IPS DF 6.9 (cell line): ENCODE measurements around the gene PDGFRB.

Experiments used
- DNase-seq: peaks from one replicate; pipeline ENCODE4 v3.0.0-alpha.2; 2013; ENCODE audit warnings: low read depth, low spot score
- H3K27ac ChIP-seq: one replicate; pipeline ENCODE4 v1.5.1; 2013; ENCODE audit warnings: low read length, control low read depth
- H3K27me3 ChIP-seq: 2 replicates; pipeline ENCODE4 v1.6.1; 2013; ENCODE audit warnings: mild to moderate bottlenecking, low read length; ENCODE audit not compliant: control insufficient read depth, insufficient read depth
- H3K36me3 ChIP-seq: 2 replicates; pipeline ENCODE4 v1.6.1; 2013; ENCODE audit warnings: low read length; ENCODE audit not compliant: control insufficient read depth, insufficient read depth
- H3K4me1 ChIP-seq: 2 replicates; pipeline ENCODE4 v1.6.1; 2013; ENCODE audit warnings: low read length; ENCODE audit not compliant: control insufficient read depth, insufficient read depth
- H3K4me3 ChIP-seq: 2 replicates; pipeline ENCODE4 v1.5.1; 2013; ENCODE audit warnings: mild to moderate bottlenecking, low read length
- H3K9me3 ChIP-seq: 2 replicates; pipeline ENCODE4 v1.6.1; 2013; ENCODE audit warnings: low read length, inconsistent platforms; ENCODE audit not compliant: control insufficient read depth, insufficient read depth
- WGBS: extraction: QIAGEN DNeasy Blood & Tissue Kit; methylation state at CpG from one replicate; pipeline ENCODE4 v1.1.7; 2013; ENCODE audit warnings: mixed read lengths, missing lambda C conversion rate; ENCODE audit not compliant: insufficient read length, insufficient coverage; 5-methylcytosine and 5-hydroxymethylcytosine counted together

Gene PDGFRB

DNA sequence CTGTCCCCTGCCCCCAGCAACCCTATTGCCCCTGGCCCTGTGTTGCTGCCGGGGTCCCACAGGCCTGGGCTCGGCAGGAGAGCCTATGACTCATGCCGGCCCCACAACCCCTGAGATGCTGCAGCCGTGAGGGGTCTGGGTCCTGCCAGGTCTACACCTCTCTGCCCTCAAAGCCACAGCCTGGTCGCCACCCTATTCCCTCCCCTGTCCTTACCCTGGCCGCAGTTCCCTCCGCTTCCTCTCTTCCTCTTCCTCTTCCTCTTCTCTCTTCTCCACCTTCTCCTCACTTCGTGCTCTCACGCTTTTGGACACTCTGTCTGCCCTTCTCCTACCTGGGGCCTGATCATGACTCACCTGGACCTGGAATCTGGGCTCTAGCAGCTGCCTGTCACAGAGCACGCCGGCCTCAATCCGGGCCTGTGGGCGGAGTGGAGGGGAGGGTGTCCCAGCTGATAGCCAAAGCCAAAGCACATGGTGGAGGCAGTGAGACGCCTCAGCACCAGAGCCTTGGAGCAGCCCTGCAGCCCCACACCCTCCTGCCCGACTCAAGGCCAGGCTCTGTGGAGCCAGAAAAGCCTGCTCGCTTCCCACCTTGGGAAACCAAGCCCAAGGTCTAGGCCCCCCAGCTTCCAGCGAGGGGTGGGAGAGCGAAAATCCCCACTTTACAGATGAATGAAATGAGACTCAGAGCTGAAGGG is 42.4 kb downstream of the PDGFRB start:
- Histone ChIP-seq H3K27me3 (no peaks in the 10 kb centered on the region), H3K4me3 (no peak overlapping the region), H3K36me3 (no peaks in the 10 kb centered on the region), H3K4me1 (no peaks in the 10 kb centered on the region), H3K9me3 (no peaks in the 10 kb centered on the region), H3K27ac (no peak overlapping the region)
- WGBS = no CpG with 5 or more reads among the region's 18 CpGs
- DNase-seq = no peak

DNA sequence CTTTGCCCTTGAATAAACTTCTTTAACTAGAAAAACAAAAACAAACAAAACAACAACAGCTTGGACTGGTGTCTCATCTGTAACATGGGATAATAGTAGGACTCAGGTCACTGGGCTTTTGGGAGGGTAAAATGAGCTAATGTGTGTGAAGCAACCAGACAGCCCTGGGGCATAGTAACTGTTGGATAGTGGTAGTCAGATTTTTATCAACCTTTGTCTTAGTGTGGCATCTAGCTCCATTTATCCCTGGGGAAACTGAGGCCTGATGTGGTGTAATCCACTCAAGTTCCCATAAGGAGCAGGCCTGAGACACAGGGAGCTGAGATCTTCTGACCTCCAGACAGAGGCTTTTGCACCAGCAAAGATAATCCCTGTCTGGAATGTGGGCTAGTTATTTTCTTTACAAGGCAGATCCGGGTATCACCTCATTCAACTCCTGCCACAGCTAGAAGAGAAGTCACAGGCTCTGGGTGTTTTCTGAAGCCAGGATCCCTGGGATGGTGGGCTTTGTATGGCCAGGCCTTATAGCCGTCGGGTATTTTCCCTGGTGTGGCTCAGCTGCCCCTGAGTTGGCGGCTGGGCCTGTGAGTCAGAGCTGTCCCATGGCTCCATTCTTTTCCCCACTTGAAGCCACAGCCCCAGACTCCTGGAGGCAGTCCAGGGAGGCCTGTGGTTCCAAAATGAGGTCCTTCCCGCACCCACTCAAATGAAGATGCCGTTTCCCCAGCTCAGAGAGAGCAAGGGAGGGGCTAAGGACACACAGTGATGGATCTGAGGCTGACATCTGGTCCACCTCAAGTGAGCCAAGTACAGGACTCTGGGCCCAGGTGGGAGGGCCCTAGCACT is 43.2 kb downstream of the PDGFRB start:
- no peaks in the 10 kb centered on the region for H3K36me3 ChIP-seq
- no peak overlapping the region for H3K27ac ChIP-seq
- H3K9me3 ChIP-seq = no peaks in the 10 kb centered on the region
- no peaks in the 10 kb centered on the region for H3K27me3 ChIP-seq
- no peak overlapping the region for H3K4me3 ChIP-seq
- no peak for DNase-seq
- WGBS = no CpG with 5 or more reads among the region's 6 CpGs
- no peaks in the 10 kb centered on the region for H3K4me1 ChIP-seq

DNA sequence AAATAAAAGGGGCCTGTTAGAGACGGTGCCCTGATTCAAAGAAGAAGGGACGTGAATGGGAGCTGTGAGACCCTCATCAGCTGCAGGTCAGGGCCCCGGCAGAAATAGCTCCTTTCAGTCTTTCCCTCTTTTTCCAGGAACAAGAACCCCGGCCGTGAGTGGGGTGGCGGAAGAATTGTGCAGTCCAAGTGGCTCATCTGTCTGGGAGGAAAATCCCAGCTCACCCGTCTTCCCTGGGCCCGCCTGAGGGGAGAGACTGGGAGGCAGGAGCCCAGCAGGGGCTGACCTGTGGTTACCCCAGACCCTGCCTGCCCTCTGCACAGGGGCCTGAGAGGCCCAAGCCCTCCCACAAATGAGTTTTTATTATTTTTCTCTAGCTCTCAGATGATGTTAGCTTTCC is 44.5 kb downstream of the PDGFRB start:
- WGBS = no CpG with 5 or more reads among the region's 8 CpGs
- Histone ChIP-seq H3K36me3 (no peaks in the 10 kb centered on the region), H3K9me3 (no peaks in the 10 kb centered on the region), H3K27me3 (no peaks in the 10 kb centered on the region), H3K4me3 (no peak overlapping the region), H3K27ac (no peak overlapping the region), H3K4me1 (no peaks in the 10 kb centered on the region)
- no peak for DNase-seq

DNA sequence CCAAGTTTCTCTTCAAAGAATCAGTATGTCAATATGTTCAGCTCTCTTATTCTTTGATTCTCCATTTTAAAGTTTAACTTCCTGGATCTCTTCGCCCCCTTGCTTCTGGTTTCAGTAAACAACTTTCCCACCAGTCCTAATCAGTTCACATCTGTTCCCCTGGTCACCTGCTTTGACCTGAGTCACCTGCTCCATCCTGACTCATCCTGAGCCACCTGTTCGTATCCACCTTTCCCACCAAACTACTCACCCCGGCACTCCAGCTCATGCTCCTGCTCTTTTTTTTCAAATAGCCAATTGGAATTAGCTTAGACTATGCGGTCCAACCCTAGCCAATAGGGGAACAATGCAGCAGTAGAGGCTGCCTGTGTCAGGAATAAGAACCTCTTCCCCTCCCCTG is 45.7 kb downstream of the PDGFRB start:
- no peaks in the 10 kb centered on the region for H3K36me3 ChIP-seq
- no CpG with 5 or more reads among the region's 4 CpGs for WGBS
- DNase-seq = no peak

DNA sequence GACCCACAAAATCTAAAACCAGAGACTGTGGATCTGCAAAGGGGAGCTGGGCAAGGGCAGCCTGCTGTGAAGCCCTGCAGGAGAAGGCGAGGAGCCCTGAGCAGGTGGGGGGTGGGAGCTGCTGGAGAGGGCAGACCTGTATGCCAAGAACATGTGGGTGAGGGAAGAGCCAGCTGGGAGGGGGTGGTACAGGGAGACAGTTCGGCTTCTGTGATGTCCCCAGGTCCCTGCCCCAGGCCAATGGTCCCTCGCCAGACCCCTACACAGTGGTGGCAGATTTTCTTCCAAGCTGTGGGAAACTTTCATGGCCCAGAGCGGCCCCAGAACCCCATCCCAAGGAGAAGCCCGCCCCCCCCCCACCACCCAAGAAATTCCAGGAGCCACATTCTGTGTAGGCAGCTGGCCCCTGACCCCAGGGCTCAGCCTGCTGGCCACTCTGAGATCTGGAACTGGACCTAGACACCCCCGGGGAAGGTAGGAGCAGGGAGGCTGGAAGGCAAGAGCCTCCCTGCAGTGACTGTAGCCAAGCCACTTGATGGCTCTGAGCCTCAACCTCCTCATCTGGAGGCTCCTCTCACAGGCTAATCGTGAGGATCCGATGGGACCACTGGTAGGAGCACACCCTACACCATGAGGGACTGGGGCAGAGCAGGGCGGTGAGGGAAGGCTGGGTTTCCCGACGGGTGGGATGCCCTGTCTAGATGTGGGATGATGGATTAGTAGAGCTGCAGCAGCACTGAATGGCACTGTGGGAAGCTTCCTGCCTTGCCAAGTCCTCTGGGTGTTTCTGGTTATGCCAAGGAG is 46.7 kb downstream of the PDGFRB start:
- Histone ChIP-seq H3K4me1 (no peaks in the 10 kb centered on the region), H3K36me3 (no peaks in the 10 kb centered on the region), H3K4me3 (no peak overlapping the region), H3K27ac (no peak overlapping the region), H3K27me3 (no peaks in the 10 kb centered on the region), H3K9me3 (no peaks in the 10 kb centered on the region)
- WGBS = no CpG with 5 or more reads among the region's 11 CpGs
- DNase-seq = no peak

More for the DNA sequence above, 45.7 kb downstream of the PDGFRB start:
- no peak overlapping the region for H3K27ac ChIP-seq
- no peaks in the 10 kb centered on the region for H3K27me3 ChIP-seq
- H3K4me3 ChIP-seq = no peak overlapping the region
- no peaks in the 10 kb centered on the region for H3K9me3 ChIP-seq
- no peaks in the 10 kb centered on the region for H3K4me1 ChIP-seq

DNA sequence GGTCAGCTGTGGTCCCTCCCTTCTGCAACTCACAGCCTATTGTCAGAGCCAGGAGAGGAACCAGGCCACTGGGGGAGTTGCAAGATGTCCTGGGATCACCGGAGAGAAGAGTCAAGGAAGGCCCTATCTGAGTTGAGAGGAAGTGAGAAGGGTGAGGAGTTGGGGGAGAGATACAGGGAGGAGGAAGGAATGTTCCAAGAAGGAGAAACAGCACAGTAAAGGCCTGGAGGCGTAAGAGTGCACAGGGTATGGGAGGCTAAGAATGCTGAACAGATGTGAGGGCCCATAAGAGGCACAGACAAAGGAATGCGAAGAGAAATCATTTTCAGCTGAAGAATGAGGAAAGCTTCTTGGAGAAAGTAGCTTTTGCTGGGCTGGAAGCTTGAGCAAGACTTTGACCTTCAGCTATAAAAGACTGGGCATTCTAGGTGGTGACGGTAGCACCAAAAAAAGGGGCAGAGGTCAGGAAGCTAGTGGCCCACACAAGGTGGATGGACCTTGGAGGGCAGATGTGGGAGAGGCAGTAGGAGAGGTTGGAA is 47.7 kb downstream of the PDGFRB start:
- H3K4me3 ChIP-seq = no peak overlapping the region
- H3K36me3 ChIP-seq = no peaks in the 10 kb centered on the region
- no CpG with 5 or more reads among the region's 4 CpGs for WGBS
- no peak overlapping the region for H3K27ac ChIP-seq
- H3K9me3 ChIP-seq = no peaks in the 10 kb centered on the region
- no peaks in the 10 kb centered on the region for H3K27me3 ChIP-seq
- no peak for DNase-seq
- no peaks in the 10 kb centered on the region for H3K4me1 ChIP-seq

DNA sequence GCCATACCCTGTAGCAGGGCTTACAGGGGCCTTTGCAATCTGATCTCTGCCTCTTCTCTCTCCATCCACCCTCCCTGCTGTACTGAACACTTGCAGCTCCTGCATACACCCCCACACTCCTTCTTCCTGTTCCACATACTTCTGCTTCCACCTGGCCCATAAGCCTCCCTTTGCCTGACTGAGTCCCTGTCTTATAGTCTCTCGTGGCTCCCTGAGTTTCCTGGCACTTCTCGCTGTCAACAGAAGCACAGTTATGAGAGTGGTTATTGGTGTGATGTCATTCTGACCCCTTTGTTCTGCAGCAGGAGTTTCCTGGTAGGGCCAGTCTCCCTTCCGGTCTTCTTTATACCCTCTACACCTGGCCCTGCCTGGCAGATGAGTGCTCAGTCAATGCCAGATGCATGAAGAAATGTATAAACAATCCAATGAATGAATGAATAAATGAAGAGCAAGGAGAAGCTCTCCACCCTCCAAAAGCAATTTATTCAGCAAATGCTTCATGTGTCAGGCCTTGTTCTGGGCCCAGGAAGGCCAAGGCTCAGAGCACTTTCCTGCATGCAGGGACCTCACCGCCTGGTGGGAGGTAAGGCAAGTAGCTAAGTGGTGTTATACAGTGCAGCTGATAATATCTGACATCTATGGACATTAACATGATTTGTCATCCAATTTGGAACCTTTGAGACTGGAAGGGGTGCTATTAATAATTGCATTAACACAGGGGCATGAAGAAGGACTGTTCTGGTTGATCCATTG is 48.8 kb downstream of the PDGFRB start:
- H3K9me3 ChIP-seq = no peaks in the 10 kb centered on the region
- no peak overlapping the region for H3K27ac ChIP-seq
- H3K4me3 ChIP-seq = no peak overlapping the region
- WGBS = no CpG with 5 or more reads among the region's 4 CpGs
- DNase-seq = no peak
- H3K4me1 ChIP-seq = no peaks in the 10 kb centered on the region
- H3K27me3 ChIP-seq = no peaks in the 10 kb centered on the region
- no peaks in the 10 kb centered on the region for H3K36me3 ChIP-seq

DNA sequence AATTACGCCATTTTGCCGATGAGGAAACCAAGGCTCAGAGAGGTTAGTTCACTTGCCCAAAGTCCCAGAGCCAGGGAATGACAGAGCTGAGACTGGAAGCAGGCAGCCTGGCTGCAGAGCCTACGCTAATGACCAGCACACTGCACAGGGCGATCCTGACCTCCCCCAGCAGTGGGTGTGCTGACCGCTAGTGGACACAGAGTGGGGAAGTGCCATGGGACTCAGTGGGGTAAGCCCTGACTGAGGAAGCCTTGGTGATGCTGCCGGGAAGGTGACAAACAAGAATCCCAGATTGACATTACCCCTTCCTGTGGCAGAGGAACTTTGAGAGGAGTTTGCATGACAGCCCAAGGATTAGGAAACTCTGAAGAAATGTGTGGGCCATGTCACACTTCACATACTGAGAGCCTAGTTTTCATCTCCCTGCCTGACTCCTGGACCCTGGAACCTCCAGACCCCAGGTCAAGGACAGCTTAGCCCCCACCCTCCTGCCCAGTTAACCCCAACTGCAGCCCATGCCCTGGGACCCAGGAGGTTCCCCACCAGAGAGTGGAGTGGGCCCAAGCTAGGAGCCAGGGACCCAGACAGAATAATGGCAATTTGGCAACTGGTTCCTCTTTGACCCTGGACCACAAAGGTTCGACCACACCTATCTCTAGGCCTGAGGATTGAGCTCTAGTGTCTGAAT is 49.6 kb downstream of the PDGFRB start:
- Histone ChIP-seq H3K4me1 (no peaks in the 10 kb centered on the region), H3K4me3 (no peak overlapping the region), H3K27me3 (no peaks in the 10 kb centered on the region), H3K36me3 (no peaks in the 10 kb centered on the region), H3K27ac (no peak overlapping the region), H3K9me3 (no peaks in the 10 kb centered on the region)
- no CpG with 5 or more reads among the region's 7 CpGs for WGBS
- DNase-seq = no peak

DNA sequence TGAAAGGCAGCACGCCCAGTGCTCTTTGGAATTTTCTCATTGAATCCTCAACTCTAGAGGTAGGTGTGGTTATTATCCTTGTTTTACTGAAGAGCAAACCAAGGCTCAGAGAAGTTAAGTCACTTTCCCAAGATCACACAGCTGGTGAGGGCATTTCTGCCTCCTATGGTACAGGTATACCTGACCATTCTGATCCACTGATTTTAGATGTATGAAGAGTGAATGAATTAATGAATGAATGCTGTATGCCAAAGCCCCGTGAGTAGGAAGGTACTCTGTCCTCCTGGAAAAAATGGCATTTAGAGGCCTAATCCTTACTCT is 51.1 kb downstream of the PDGFRB start:
- H3K4me1 ChIP-seq = no peaks in the 10 kb centered on the region
- no CpG with 5 or more reads among the region's 2 CpGs for whole genome bisulfite sequencing
- no peak overlapping the region for H3K27ac ChIP-seq
- no peaks in the 10 kb centered on the region for H3K36me3 ChIP-seq
- H3K9me3 ChIP-seq = no peaks in the 10 kb centered on the region
- DNase-seq = no peak
- no peak overlapping the region for H3K4me3 ChIP-seq
- H3K27me3 ChIP-seq = no peaks in the 10 kb centered on the region
